AG04449 (cell line): ENCODE measurements around the gene PCARE.

Experiments
- CTCF ChIA-PET: fragments of 350-600 bp; formaldehyde crosslinking; extraction: SDS; loops from one replicate; lab custom pipeline; 2021; ENCODE audit warnings: antibody characterized with exemption; lab: Yijun Ruan, JAX
- POLR2A ChIA-PET: fragments of 400-600, 350-600 bp; formaldehyde crosslinking; extraction: SDS; loops from one replicate; lab custom pipeline; 2020; ENCODE audit warnings: antibody characterized with exemption, inconsistent platforms; lab: Yijun Ruan, JAX
- DNase-seq: peaks from one replicate; pipeline ENCODE4 v3.0.0-alpha.2; 2010; ENCODE audit warnings: low read depth, low spot score
- H3K4me3 ChIP-seq: 2 replicates; pipeline ENCODE4 v1.5.1; 2011; ENCODE audit warnings: low read depth, mild to moderate bottlenecking, control low read depth, low read length
- TF ChIP-seq, protein P1 (sequence below): IDR thresholded peaks from one replicate; pipeline ENCODE4 v1.5.1; 2011; ENCODE audit warnings: mild to moderate bottlenecking, moderate library complexity, low read length, control low read depth, inconsistent platforms; ENCODE audit not compliant: insufficient read depth; ENCODE audit errors: missing control alignments

Gene PCARE

DNA sequence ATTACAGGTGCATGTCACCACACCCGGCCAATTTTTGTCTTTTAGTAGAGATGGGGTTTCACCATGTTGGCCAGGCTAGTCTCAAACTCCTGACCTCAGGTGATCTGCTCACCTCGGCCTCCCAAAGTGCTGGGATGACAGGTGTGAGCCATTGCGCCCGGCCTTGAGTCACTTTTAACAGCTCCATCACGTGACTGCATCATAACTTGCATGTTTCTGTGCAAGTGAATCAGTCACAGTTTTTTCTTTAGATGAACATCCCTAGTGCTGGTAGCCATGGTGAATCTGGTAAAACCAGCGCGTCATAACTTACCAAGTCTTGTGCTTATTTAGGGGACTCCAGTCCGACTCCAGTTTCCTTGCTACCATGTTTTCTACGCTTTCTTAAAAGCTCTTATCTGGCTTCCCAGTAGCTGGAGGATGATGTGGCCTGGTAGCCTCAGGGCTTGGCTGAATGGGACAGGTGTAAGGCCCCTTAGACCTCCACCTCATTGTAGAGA lies 33.1 kb downstream of the PCARE start:
- TF ChIP-seq, protein P1, sequence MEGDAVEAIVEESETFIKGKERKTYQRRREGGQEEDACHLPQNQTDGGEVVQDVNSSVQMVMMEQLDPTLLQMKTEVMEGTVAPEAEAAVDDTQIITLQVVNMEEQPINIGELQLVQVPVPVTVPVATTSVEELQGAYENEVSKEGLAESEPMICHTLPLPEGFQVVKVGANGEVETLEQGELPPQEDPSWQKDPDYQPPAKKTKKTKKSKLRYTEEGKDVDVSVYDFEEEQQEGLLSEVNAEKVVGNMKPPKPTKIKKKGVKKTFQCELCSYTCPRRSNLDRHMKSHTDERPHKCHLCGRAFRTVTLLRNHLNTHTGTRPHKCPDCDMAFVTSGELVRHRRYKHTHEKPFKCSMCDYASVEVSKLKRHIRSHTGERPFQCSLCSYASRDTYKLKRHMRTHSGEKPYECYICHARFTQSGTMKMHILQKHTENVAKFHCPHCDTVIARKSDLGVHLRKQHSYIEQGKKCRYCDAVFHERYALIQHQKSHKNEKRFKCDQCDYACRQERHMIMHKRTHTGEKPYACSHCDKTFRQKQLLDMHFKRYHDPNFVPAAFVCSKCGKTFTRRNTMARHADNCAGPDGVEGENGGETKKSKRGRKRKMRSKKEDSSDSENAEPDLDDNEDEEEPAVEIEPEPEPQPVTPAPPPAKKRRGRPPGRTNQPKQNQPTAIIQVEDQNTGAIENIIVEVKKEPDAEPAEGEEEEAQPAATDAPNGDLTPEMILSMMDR, result no peak
- ChIA-PET CTCF (interaction anchor here (0.7 to 1.7 kb wide), 2 partner anchors 9 to 27 kb away, joined by 3 to 5 read pairs; no protein-coding TSS in a partner anchor), POLR2A (no interaction called here)
- no peak overlapping the region for H3K4me3 ChIP-seq
- no peak for DNase-seq

DNA sequence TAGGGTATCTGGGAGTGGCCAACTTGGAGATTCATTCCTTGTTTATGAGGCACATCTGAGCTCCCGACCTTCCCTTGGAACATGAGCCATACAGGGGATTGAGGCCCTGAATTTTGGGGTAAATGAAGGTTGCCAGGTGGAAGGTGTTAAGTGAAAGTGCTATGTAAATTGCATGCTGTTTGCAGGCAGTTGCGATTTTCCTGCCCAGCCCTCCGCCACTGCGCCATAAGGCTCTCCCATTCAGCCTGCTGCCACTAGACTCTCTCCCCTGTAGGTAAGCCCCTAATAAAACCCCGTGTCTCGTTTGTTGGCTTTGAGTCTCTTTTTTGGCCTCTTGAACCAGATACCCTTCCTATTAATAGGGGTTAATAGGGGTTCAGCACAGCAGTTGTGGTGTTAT lies 33.8 kb downstream of the PCARE start:
- DNase-seq, result no peak
- TF ChIP-seq, protein P1, result no peak

DNA sequence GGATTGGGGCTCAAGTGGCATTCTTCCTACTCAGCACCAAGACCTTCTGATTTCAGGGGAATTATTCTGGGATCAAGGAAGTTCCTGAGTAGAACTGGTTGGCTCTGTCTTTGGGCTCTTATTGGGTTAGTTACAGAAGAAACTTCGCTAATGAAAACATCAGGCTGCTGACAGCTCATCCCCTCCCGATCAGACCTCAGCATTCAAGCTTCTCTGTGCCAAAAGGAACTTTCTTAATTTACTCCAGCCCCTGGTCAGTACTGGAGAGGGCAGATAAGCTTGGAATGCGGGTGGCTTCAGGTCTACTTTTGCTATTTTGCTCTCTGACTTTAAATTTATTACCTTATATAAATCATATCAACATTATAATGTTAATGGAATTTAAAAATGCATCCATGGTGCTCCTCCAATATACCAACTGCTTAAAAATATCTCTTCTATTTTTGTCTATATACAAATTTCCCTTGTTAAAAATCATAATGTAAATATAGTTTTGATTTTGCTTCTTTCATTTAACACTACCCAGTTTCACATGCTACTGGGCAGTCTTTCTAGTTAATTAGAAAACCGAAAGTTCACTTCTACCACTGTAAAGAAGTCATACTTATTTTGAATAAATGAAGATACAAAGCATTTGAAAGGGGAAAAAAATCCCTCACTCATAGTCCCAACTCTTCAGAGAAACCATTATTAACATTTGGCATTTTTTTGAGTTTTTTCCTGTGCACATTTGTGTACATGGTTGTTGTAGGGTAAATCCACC lies 34.4 kb downstream of the PCARE start:
- TF ChIP-seq, protein P1, result no peak
- CTCF ChIA-PET, result no interaction called here
- H3K4me3 ChIP-seq, result no peak overlapping the region
- POLR2A ChIA-PET, result no interaction called here
- no peak for DNase-seq

More for the DNA sequence above, 33.8 kb downstream of the PCARE start:
- ChIA-PET CTCF (no interaction called here), POLR2A (no interaction called here)
- no peak overlapping the region for H3K4me3 ChIP-seq

DNA sequence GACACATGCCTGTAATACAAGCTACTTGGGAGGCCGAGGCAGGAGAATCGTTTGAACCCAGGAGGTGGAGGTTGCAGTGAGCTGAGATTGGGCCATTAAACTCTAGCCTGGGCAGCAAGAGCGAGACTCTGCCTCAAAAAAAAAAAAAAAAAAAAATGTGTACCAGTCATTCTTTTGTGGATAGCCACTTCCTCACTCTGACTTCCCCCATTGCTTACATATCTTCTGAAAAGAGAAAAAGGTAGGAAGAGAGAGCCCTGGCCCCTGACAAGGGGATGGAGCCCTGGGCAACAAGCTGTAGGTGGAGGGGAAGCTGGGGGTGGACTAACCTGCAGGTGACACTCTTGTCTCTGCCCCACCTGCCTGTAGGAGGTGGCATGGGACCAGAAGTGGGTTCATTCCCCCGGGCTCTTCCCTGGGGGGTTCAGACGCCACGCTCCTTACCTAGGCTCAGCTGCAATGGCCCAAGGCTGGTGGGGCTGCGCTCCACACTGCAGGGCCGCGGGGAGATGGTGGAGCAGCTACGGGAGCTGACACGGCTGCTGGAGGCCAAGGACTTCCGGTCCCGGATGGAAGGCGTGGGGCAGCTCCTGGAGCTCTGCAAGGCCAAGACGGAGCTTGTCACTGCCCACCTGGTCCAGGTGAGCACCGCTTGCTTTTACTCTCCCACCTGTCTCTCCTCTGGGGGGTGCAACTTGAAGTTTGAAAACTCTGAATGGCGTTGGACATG lies 39.1 kb downstream of the PCARE start:
- ChIA-PET POLR2A (no interaction called here), CTCF (no interaction called here)
- no peak for DNase-seq
- TF ChIP-seq, protein P1, result no peak
- H3K4me3 ChIP-seq, result no peak overlapping the region

DNA sequence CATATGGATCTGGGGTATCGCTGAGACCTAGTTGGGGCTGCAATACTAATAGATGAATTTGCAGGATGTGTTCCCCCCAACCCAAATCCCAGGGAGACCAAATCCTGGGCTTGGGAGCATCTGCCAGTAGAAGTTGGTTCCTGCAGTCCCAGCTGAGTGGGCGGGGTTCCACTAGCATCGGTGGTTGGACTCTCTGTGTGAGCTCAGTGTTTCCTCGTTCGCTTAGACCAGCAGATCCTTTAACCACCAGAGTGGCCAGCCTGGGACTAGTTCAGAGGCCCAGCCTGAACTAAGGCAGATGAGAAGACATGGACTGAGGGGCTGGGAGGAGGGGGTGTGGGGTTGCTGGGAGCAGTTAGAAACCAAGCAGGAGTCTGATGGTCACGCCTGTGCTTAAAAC lies 40.7 kb downstream of the PCARE start:
- TF ChIP-seq, protein P1, result no peak
- CTCF ChIA-PET, result interaction anchor here (1.8 kb wide), 1 partner anchor 29 kb away, joined by 4 read pairs; no protein-coding TSS in a partner anchor
- no peak for DNase-seq
- no peak overlapping the region for H3K4me3 ChIP-seq
- POLR2A ChIA-PET, result no interaction called here

DNA sequence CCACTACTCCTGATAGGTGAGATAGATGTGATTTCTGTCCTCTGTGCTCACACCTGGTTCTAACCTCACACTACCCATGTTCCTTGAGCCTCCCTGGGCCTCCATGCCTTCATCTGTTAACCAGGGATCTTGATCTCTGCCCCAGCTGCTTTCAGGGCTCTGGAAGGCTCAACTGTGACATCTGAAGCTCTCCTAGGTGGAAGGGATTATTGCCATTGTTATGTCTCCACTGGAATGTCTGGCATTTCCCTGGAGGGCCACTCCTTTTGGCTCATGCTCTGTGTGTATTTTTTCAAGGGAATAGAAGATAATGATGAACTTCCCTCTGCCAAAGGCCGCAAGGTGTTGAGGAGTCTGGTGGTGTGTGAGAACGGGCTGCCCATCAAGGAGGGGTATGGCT lies 41.2 kb downstream of the PCARE start:
- ChIA-PET CTCF (interaction anchor here (1.2 to 1.8 kb wide), 2 partner anchors 29 to 890 kb away, joined by 3 to 4 read pairs; no protein-coding TSS in a partner anchor), POLR2A (no interaction called here)
- no peak overlapping the region for H3K4me3 ChIP-seq
- no peak for DNase-seq
- TF ChIP-seq, protein P1, result no peak
